ENCODE data around the gene KRTAP17-1. TPM values are rescaled to one million over a fixed set of nuclear protein-coding genes. Genes with fewer than 3 reads are reported as not detected.

The KRTAP17-1 gene
- total RNA-seq, 1 experiment from 2014 or later = not detected

GRCh38 chr17:41287050-41287449 lies 28.5 kb downstream of the KRTAP17-1 start:
- POLR2A ChIA-PET (ENCODE audit: unreplicated experiment) = no interaction called here
- Histone ChIP-seq H3K4me1 (replicated peaks; ENCODE audit: insufficient read depth) (no peaks in the 10 kb centered on the region; the same call in 1 of the 2 replicates), H2AFZ (no peak overlapping the region), H3K79me2 (ENCODE audit: low read depth) (no peaks in the 10 kb centered on the region), H3F3A (ENCODE audit: insufficient read depth, low read depth) (no peaks in the 10 kb centered on the region), H3K9me3 (ENCODE audit: insufficient read depth, low read depth) (0 out of 2 replicates have a peak, but pooled peaks cover 5% of the 10 kb centered on the region), H3K27me3 (ENCODE audit: insufficient read depth, low read depth) (no peaks in the 10 kb centered on the region), H3K4me2 (no peak overlapping the region), H4K20me1 (ENCODE audit: insufficient read depth) (no peaks in the 10 kb centered on the region), H3K36me3 (ENCODE audit: low read depth) (no peaks in the 10 kb centered on the region), H3K9me2 (ENCODE audit: insufficient read depth) (no peaks in the 10 kb centered on the region), H3K27ac (no peak overlapping the region), H3K4me3 (no peak overlapping the region)
- intact Hi-C loops (cut with micrococcal nuclease; ENCODE audit: unreplicated experiment) = no loop called here
- CTCF ChIA-PET = no interaction called here
- no peak for TF ChIP-seq CTCF (conservative IDR thresholded peaks at IDR 0.05)
- no peak for TF ChIP-seq EZH2 (IDR thresholded peaks at IDR 0.05; ENCODE audit: low read depth)
- BruUV-seq (replicated peaks) = no TSS peak
- DNase-seq = no peak

GRCh38 chr17:41284546-41284945 lies 31.0 kb downstream of the KRTAP17-1 start:
- no TSS peak for BruUV-seq (replicated peaks)
- ChIA-PET POLR2A (ENCODE audit: unreplicated experiment) (no interaction called here), CTCF (no interaction called here)
- H3K9me2 ChIP-seq (ENCODE audit: insufficient read depth) = no peaks in the 10 kb centered on the region
- intact Hi-C loops (cut with micrococcal nuclease; ENCODE audit: unreplicated experiment) = no loop called here
- H3K27me3 ChIP-seq (ENCODE audit: insufficient read depth, low read depth) = no peaks in the 10 kb centered on the region
- H4K20me1 ChIP-seq (ENCODE audit: insufficient read depth) = no peaks in the 10 kb centered on the region
- TF ChIP-seq EZH2 (IDR thresholded peaks at IDR 0.05; ENCODE audit: low read depth) (no peak), CTCF (conservative IDR thresholded peaks at IDR 0.05) (no peak)
- no peak overlapping the region for H2AFZ ChIP-seq
- no peaks in the 10 kb centered on the region for H3K79me2 ChIP-seq (ENCODE audit: low read depth)
- no peaks in the 10 kb centered on the region for H3F3A ChIP-seq (ENCODE audit: insufficient read depth, low read depth)
- H3K4me3 ChIP-seq = no peak overlapping the region
- H3K4me1 ChIP-seq (replicated peaks; ENCODE audit: insufficient read depth) = no peaks in the 10 kb centered on the region; the same call in 1 of the 2 replicates
- H3K4me2 ChIP-seq = no peak overlapping the region
- 0 out of 2 replicates have a peak, but pooled peaks cover 7% of the 10 kb centered on the region for H3K9me3 ChIP-seq (ENCODE audit: insufficient read depth, low read depth)
- no peak for DNase-seq
- H3K36me3 ChIP-seq (ENCODE audit: low read depth) = no peaks in the 10 kb centered on the region
- no peak overlapping the region for H3K27ac ChIP-seq

- no peak overlapping the region for H3K4me3 ChIP-seq
- DNase-seq = no peak
- H4K20me1 ChIP-seq (ENCODE audit: insufficient read depth) = no peaks in the 10 kb centered on the region
- H3K9me2 ChIP-seq (ENCODE audit: insufficient read depth) = no peaks in the 10 kb centered on the region
- ChIA-PET POLR2A (ENCODE audit: unreplicated experiment) (no interaction called here), CTCF (no interaction called here)
- no peaks in the 10 kb centered on the region; the same call in 1 of the 2 replicates for H3K4me1 ChIP-seq (replicated peaks; ENCODE audit: insufficient read depth)
- H3K27ac ChIP-seq = no peak overlapping the region
- intact Hi-C loops (cut with micrococcal nuclease; ENCODE audit: unreplicated experiment) = no loop called here
- TF ChIP-seq CTCF (conservative IDR thresholded peaks at IDR 0.05) = no peak
- TF ChIP-seq EZH2 (IDR thresholded peaks at IDR 0.05; ENCODE audit: low read depth) = no peak
- no TSS peak for BruUV-seq (replicated peaks)
- no peaks in the 10 kb centered on the region for H3K36me3 ChIP-seq (ENCODE audit: low read depth)
- no peaks in the 10 kb centered on the region for H3K79me2 ChIP-seq (ENCODE audit: low read depth)
- no peak overlapping the region; the same call in 1 of the 2 replicates for H2AFZ ChIP-seq
- H3F3A ChIP-seq (ENCODE audit: insufficient read depth, low read depth) = no peaks in the 10 kb centered on the region
- 0 out of 2 replicates have a peak, but pooled peaks cover 7% of the 10 kb centered on the region for H3K9me3 ChIP-seq (ENCODE audit: insufficient read depth, low read depth)
- H3K4me2 ChIP-seq = no peak overlapping the region
- no peaks in the 10 kb centered on the region for H3K27me3 ChIP-seq (ENCODE audit: insufficient read depth, low read depth)
Observed at GRCh38 chr17:41284043-41284442, 31.5 kb downstream of the KRTAP17-1 start.
